Keratinocyte (primary cell): ENCODE data around the gene TMTC2.

ENCODE experiments used
- CTCF ChIP-seq, 3 experiments: IDR thresholded peaks in 1 of 3; conservative IDR thresholded peaks in 1 of 3; optimal IDR thresholded peaks in 1 of 3; 2 replicates in 2 of 3; 3 replicates in 1 of 3; pipeline versions ENCODE3 to v1.5.1; 2011; ENCODE audit warnings: low read length in 3 of 3, mild to moderate bottlenecking in 3 of 3, moderate library complexity in 2 of 3, control low read depth in 1 of 3, inconsistent platforms in 1 of 3; ENCODE audit not compliant: insufficient read depth in 2 of 3; ENCODE audit errors: extremely low read depth in 1 of 3
- EZH2 ChIP-seq: IDR thresholded peaks from one replicate; pipeline ENCODE4 v1.6.1; 2012; ENCODE audit warnings: inconsistent platforms, mild to moderate bottlenecking, low read length, moderate library complexity

GRCh38 chr12:82803201-82803600, 116.5 kb downstream of the TMTC2 start:
- TF ChIP-seq CTCF (optimal IDR thresholded peaks at IDR 0.05 in 1 of 3, IDR thresholded peaks at IDR 0.05 in 1 of 3, conservative IDR thresholded peaks at IDR 0.05 in 1 of 3; ENCODE audit: extremely low read depth in 1 of 3, insufficient read depth in 2 of 3, low read length in 3 of 3): no peak
- TF ChIP-seq EZH2: no peak
